Aorta (tissue), 5 donors: ENCODE measurements around the gene KDM5A. TPM values are rescaled to one million over a fixed set of nuclear protein-coding genes. Genes with fewer than 3 reads are reported as not detected.

Experiments
- ATAC-seq: fragments of 200-7000 bp; cut with Tn5 transposase; one replicate; pipeline ENCODE4 v1.9.1; 2022; ENCODE audit warnings: moderate library complexity; ENCODE audit not compliant: low FRiP score
- DNase-seq, 2 donors: peaks; one replicate each; pipeline ENCODE4 v3.0.0-alpha.2; 2020
- H3K27ac ChIP-seq, 2 donors: one replicate each; pipeline ENCODE4 v1.5.1; 2013; ENCODE audit warnings: low read length in 2 of 2, mild to moderate bottlenecking in 2 of 2, moderate library complexity in 2 of 2, control low read depth in 1 of 2, inconsistent platforms in 1 of 2, low read depth in 1 of 2
- H3K27me3 ChIP-seq, 2 donors: one replicate each; pipeline ENCODE4 v1.6.1; 2013; ENCODE audit warnings: control low read depth in 1 of 2, low read length in 1 of 2, mild to moderate bottlenecking in 1 of 2, moderate library complexity in 1 of 2; ENCODE audit not compliant: insufficient read depth in 2 of 2, control insufficient read depth in 1 of 2
- H3K36me3 ChIP-seq, 2 donors: one replicate each; pipeline ENCODE4 v1.6.1; 2013; ENCODE audit warnings: control low read depth in 1 of 2, low read length in 1 of 2, mild to moderate bottlenecking in 1 of 2; ENCODE audit not compliant: insufficient read depth in 2 of 2, control insufficient read depth in 1 of 2
- H3K4me1 ChIP-seq, 2 donors: one replicate each; pipeline ENCODE4 v1.6.1; 2013; ENCODE audit warnings: low read length in 2 of 2, control low read depth in 1 of 2, mild to moderate bottlenecking in 1 of 2, moderate library complexity in 1 of 2; ENCODE audit not compliant: insufficient read depth in 2 of 2, control insufficient read depth in 1 of 2
- H3K4me3 ChIP-seq, 2 donors: one replicate each; pipeline ENCODE4 v1.5.1; 2013; ENCODE audit warnings: low read length in 2 of 2, control low read depth in 1 of 2, mild to moderate bottlenecking in 1 of 2
- H3K9me3 ChIP-seq: one replicate; pipeline ENCODE4 v1.6.1; 2013; ENCODE audit warnings: mild to moderate bottlenecking, low read length; ENCODE audit not compliant: control insufficient read depth
- WGBS, 2 donors: extraction: QIAGEN DNeasy Blood & Tissue Kit; methylation state at CpG; one replicate each; pipeline ENCODE4 v1.1.7; 2013; 5-methylcytosine and 5-hydroxymethylcytosine counted together
- intact Hi-C, 2 donors: fragments of 100-400 bp; cut with DNase I; formaldehyde crosslinking; loops; one replicate each; pipeline versions ENCODE4 v1.14.2 to v1.15.0; 2022
- polyA plus RNA-seq, 2 donors: library from polyadenylated mRNA; stranded (reverse); fragments of 200-250 nt; gene quantifications; one replicate each; pipeline ENCODE4 v1.2.3, GENCODE V29; 2013
- total RNA-seq, 2 donors: library from RNA; stranded (reverse); fragmentation: NEBNext Ultra II Directional; extraction: Animal tissue kit (Norgen Biotek cat#: 25700); gene quantifications; one replicate each; pipeline ENCODE4 v1.2.1, GENCODE V29; 2021
- donor health status: healthy with polysubstance abuse.
- donor health status: Bipolar disorder and iron deficiency.
- donor health status: DM: no; HTN: no; CAD: no.
- donor health status: DM: no; HTN: no; CAD: no.
- donor health status: DM: yes; HTN: yes; CAD: no.

Gene KDM5A
- total and polyA plus RNA-seq, 4 donors, result 6.6 to 90.5 (median 36.9) TPM

DNA sequence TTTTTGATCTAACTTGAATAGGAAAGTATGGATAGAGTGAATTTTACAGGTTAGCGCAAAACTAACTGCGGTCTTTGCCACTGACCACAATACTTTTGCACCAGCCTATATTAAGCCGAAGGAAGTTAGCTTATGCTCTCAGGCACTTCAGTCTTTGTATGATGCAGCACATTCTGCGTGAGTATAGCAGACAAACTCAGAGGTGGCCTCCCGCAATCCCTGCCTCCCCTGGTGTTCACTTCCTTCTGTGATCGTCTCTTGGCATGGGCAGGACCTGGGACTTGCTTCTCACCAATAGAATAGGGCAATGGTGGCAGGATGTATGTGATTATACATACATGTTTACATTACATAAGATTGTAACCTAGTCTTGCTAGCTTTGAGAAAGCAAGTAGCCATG is 116.2 kb downstream of the KDM5A start:
- H3K27ac ChIP-seq, result no peak overlapping the region
- 86 to 87% methylated on average over 6 of the region's 6 CpGs for WGBS, 2 donors
- peaks cover under 1% of the 10 kb centered on the region for H3K9me3 ChIP-seq
- DNase-seq, result no peak
- intact Hi-C loops, result no loop called here
- H3K27me3 ChIP-seq, result no peaks in the 10 kb centered on the region
- H3K36me3 ChIP-seq, result peaks cover 0 to 1% of the 10 kb centered on the region in 2 donors
- no peak overlapping the region for H3K4me3 ChIP-seq
- H3K4me1 ChIP-seq, result peaks cover 0 to 2% of the 10 kb centered on the region in 2 donors
- ATAC-seq, result no peak

- WGBS, 2 donors, result 46 to 65% methylated on average over 4 of the region's 4 CpGs
- DNase-seq (no peak), ATAC-seq (no peak)
- Histone ChIP-seq H3K27me3 (no peaks in the 10 kb centered on the region), H3K27ac (no peak overlapping the region), H3K4me3 (no peak overlapping the region), H3K9me3 (peaks cover 1% of the 10 kb centered on the region), H3K36me3 (peaks cover 0 to 1% of the 10 kb centered on the region in 2 donors), H3K4me1 (peaks cover 0 to 2% of the 10 kb centered on the region in 2 donors)
- intact Hi-C loops, result no loop called here
Observed at GRCh38 chr12:271161-271560, 118.0 kb downstream of the KDM5A start.

DNA sequence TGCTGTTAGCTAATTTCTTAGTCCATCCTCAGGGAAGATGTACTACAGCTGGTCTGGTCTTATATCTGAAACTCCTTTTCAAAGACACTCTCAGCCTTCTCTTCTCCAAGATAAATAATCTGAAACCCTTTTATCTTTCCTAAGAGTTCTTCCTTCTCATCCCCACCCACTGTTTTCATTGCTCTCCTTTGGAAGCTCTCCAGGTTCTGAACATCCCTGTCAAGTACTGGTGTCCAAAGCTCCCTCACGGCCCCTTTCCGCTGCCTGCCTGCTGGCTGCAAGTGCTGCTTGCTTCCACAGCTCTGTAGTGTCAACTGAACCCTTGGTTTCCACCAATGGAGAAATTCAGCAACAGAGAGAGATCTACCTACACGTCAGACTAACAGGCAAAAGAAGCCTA is 119.9 kb downstream of the KDM5A start:
- DNase-seq, result no peak
- intact Hi-C loops, result no loop called here
- Histone ChIP-seq H3K4me3 (no peak overlapping the region), H3K27ac (no peak overlapping the region), H3K4me1 (peaks cover 0 to 2% of the 10 kb centered on the region in 2 donors), H3K36me3 (peaks cover 0 to 1% of the 10 kb centered on the region in 2 donors), H3K9me3 (peaks cover 1% of the 10 kb centered on the region), H3K27me3 (no peaks in the 10 kb centered on the region)
- 53 to 59% methylated on average over 3 of the region's 3 CpGs for WGBS, 2 donors
- no peak for ATAC-seq

- 67% methylated on average over 7 of the region's 7 CpGs for WGBS, 2 donors
- Histone ChIP-seq H3K27me3 (no peaks in the 10 kb centered on the region), H3K4me3 (no peak overlapping the region), H3K27ac (no peak overlapping the region), H3K9me3 (peaks cover 1% of the 10 kb centered on the region), H3K36me3 (peaks cover 0 to 1% of the 10 kb centered on the region in 2 donors), H3K4me1 (peaks cover 0 to 2% of the 10 kb centered on the region in 2 donors)
- ATAC-seq, result no peak
- no peak for DNase-seq
- intact Hi-C loops, result no loop called here
Observed at GRCh38 chr12:268483-268840, 120.7 kb downstream of the KDM5A start.

DNA sequence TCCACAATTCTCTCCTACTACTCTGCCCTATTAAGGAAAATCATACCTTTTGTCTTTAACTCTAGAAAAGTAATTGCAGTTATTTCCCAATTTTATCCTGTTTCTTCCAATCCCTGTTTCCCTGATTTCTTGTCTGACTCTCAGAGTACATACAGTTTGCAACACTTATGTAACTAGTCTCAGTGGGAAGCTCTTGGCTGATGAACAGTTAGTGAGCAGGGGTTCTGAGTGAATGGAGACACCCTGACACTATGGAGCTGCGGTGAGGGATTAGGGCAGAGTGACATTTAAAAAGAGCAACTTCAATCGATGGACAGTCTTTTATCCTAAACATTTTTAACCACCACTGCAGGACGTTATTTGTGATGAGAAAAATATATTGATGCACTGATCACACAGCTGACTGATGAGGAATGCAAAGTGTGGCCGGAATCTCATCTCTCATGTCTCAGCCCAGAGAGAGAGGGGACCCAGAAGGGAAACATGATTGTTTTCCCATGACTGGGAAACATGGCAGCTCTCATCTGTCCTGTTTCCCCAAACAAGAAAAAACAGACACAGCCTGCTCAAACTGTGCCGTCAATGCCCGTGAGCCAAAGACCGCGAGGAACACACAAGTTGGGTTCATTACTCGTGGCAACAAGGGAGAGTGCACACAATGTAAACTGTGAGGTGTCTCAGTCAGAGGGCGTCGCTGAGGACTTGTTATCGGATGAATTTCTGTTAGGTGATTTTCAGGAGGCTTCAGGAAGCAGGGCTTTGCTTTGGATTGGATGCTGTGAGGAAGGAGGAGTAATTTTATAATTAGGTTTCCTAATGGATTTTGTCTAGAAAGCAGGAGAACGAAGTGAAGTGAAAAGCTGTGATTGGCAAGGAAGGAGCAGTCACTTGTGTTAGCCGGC is 121.3 kb downstream of the KDM5A start:
- no peak overlapping the region for H3K27ac ChIP-seq
- peaks cover 1% of the 10 kb centered on the region for H3K9me3 ChIP-seq
- H3K27me3 ChIP-seq, result no peaks in the 10 kb centered on the region
- ATAC-seq (no peak), DNase-seq (no peak)
- intact Hi-C loops, result no loop called here
- H3K4me1 ChIP-seq, result peaks cover 0 to 2% of the 10 kb centered on the region in 2 donors
- 36 to 41% methylated on average over 14 of the region's 14 CpGs for WGBS, 2 donors
- peaks cover 0 to 1% of the 10 kb centered on the region in 2 donors for H3K36me3 ChIP-seq
- H3K4me3 ChIP-seq, result no peak overlapping the region

DNA sequence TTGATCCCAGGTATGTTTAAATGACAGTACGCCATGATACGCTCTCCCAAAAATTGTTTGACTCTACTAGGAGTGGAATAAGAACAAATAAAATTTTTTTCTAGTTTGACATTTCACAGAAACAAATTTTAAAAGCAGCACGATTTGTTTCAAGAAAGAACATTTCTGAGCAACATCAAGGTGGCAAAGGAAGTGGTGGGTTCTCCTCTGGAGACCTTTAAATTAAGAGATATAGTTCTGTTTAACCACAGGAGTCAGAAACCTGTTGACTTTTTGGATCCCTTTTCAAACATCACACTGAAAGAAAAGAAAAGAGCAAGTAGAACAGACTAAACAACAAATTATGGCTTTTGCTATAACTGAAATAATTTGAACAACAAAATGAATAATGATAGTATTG is 124.0 kb downstream of the KDM5A start:
- peaks cover 0 to 1% of the 10 kb centered on the region in 2 donors for H3K27me3 ChIP-seq
- no peaks in the 10 kb centered on the region for H3K4me1 ChIP-seq
- WGBS, 2 donors, result 32% methylated on average over 3 of the region's 3 CpGs
- no peak for DNase-seq
- intact Hi-C loops, result no loop called here
- no peak overlapping the region for H3K27ac ChIP-seq
- no peak overlapping the region for H3K4me3 ChIP-seq
- peaks cover 1% of the 10 kb centered on the region for H3K9me3 ChIP-seq
- H3K36me3 ChIP-seq, result no peaks in the 10 kb centered on the region
- no peak for ATAC-seq

GRCh38 chr12:264269-264668 is 124.9 kb downstream of the KDM5A start:
- ATAC-seq (no peak), DNase-seq (no peak)
- WGBS, 2 donors, result 66 to 67% methylated on average over 3 of the region's 3 CpGs
- Histone ChIP-seq H3K4me1 (no peaks in the 10 kb centered on the region), H3K9me3 (peaks cover 1% of the 10 kb centered on the region), H3K36me3 (no peaks in the 10 kb centered on the region), H3K4me3 (no peak overlapping the region), H3K27me3 (peaks cover 0 to 1% of the 10 kb centered on the region in 2 donors), H3K27ac (no peak overlapping the region)
- intact Hi-C loops, result no loop called here

- Histone ChIP-seq H3K27me3 (peaks cover 0 to 1% of the 10 kb centered on the region in 2 donors), H3K4me3 (no peak overlapping the region), H3K9me3 (peaks cover 1% of the 10 kb centered on the region), H3K4me1 (no peaks in the 10 kb centered on the region), H3K27ac (no peak overlapping the region), H3K36me3 (no peaks in the 10 kb centered on the region)
- no peak for ATAC-seq
- intact Hi-C loops, result no loop called here
- WGBS, 2 donors, result 69 to 76% methylated on average over 9 of the region's 9 CpGs
- no peak for DNase-seq
Observed at GRCh38 chr12:263574-263973, 125.5 kb downstream of the KDM5A start.

DNA sequence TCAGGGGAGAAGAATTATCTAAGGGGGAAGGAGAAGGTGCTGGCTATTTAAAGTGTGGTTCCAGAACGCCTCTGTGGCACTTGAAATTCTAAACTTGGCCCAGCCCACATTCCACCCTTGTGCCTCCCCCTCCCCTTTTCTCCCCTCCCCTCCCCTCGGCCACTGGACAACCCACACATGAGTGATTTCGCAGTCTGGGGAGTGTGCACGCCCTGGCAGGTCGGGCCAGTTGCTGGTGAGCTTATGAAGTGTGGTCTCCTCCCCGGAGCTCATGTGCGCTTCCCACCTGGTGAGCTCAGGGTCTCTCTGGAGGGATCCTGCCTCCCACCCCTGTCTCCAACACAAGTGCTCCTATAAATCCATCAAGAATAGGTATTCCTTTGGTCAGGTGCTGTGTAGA is 126.3 kb downstream of the KDM5A start, which contains the start of gene SLC6A13:
TSS of gene SLC6A13 (minus strand) at position 20 of the 400 bp plus-strand sequence. CDS start 2,784 bp downstream, outside the sequence.
- H3K4me1 ChIP-seq, result no peaks in the 10 kb centered on the region
- DNase-seq, result no peak
- no peak within 1 kb of the TSS for H3K27ac ChIP-seq
- peaks cover 0 to 1% of the 10 kb centered on the region in 2 donors for H3K27me3 ChIP-seq
- no peaks in the 10 kb centered on the region for H3K9me3 ChIP-seq
- 15 to 16% methylated on average over 7 of the region's 7 CpGs for WGBS, 2 donors
- H3K4me3 ChIP-seq, result no peak within 1 kb of the TSS
- no peak for ATAC-seq
- intact Hi-C loops, result no loop called here
- H3K36me3 ChIP-seq, result no peaks in the 10 kb centered on the region
